Astrocyte (in vitro differentiated cells and primary cell): ENCODE measurements around the gene EML3.

Experiments used
- EZH2 ChIP-seq: IDR thresholded peaks from 2 replicates; pipeline ENCODE4 v1.6.1; 2012; ENCODE audit warnings: mild to moderate bottlenecking, low read length, inconsistent platforms; ENCODE audit not compliant: insufficient read depth
- TF ChIP-seq, protein P1 (sequence below): IDR thresholded peaks from 2 replicates; pipeline ENCODE4 v1.5.1; 2011; ENCODE audit warnings: low read depth, mild to moderate bottlenecking, inconsistent platforms, low read length, moderate library complexity; ENCODE audit not compliant: insufficient read depth

DNA sequence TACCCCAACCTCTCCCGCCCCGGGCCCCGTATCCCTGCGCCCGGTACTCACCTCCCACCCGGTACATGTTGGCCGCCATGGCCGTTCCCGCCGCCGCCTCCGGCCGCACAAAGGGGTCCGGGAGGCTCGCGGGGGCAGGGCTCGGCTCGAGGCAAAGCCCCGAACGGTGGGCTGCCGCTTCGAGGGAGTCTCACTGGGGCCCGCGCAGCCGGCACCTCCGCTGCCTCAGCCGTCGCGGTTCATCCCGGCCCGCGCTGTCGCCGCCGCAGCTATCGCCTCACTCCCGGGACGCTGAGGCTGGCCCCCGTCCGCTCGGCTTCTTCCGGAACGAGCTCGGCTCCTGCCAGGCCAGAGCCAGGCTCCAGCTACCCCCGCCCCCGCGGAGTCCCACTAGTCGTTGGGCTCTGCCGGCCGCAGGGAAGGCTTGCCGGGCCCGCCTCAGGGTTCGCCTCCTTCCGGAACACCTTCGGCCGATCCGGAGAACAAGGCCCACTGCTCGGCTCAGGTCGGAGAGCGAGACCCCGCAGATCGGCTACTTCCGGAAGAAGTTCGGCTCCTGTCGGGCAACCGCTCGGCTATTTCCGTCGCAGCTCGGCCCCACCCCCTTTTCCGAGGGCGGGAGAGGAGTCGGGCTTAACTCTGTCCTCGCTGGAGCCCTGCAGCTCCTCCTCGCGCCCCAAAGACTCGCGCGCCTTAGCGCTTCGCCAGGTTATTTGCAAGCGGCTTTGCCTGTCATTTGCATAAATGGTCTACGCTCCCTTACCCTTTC lies 11.0 kb downstream of the EML3 start, which contains the start of gene MTA2:
- TF ChIP-seq EZH2 = no peak
- TF ChIP-seq, protein P1, sequence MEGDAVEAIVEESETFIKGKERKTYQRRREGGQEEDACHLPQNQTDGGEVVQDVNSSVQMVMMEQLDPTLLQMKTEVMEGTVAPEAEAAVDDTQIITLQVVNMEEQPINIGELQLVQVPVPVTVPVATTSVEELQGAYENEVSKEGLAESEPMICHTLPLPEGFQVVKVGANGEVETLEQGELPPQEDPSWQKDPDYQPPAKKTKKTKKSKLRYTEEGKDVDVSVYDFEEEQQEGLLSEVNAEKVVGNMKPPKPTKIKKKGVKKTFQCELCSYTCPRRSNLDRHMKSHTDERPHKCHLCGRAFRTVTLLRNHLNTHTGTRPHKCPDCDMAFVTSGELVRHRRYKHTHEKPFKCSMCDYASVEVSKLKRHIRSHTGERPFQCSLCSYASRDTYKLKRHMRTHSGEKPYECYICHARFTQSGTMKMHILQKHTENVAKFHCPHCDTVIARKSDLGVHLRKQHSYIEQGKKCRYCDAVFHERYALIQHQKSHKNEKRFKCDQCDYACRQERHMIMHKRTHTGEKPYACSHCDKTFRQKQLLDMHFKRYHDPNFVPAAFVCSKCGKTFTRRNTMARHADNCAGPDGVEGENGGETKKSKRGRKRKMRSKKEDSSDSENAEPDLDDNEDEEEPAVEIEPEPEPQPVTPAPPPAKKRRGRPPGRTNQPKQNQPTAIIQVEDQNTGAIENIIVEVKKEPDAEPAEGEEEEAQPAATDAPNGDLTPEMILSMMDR = no peak
